CD4-positive, alpha-beta T cell treated with Interleukin-17A for 4 hours (primary cell): Measurements from ENCODE around the gene MPPED1.

Experiments
- DNase-seq: peaks from one replicate; pipeline ENCODE4 v3.0.0-alpha.2; 2020; ENCODE audit warnings: mixed read lengths

Gene MPPED1

GRCh38 chr22:43412808-43413795, 1.3 kb downstream of the MPPED1 start:
- no peak for DNase-seq

GRCh38 chr22:43413826-43414225, 2.0 kb downstream of the MPPED1 start:
- DNase-seq: no peak

- DNase-seq: no peak
Measured at GRCh38 chr22:43415681-43416080, 3.9 kb downstream of the MPPED1 start.

- DNase-seq: no peak
Measured at GRCh38 chr22:43417555-43417954, 5.7 kb downstream of the MPPED1 start.

GRCh38 chr22:43418079-43418825, 6.4 kb downstream of the MPPED1 start:
- no peak for DNase-seq

- DNase-seq: no peak
Measured at GRCh38 chr22:43419371-43420080, 7.7 kb downstream of the MPPED1 start.

GRCh38 chr22:43421046-43421665, 9.3 kb downstream of the MPPED1 start:
- no peak for DNase-seq

GRCh38 chr22:43421914-43422615, 10.3 kb downstream of the MPPED1 start:
- no peak for DNase-seq

GRCh38 chr22:43423046-43423445, 11.2 kb downstream of the MPPED1 start:
- DNase-seq: no peak

GRCh38 chr22:43424201-43424600, 12.4 kb downstream of the MPPED1 start:
- no peak for DNase-seq

- DNase-seq: no peak
Measured at GRCh38 chr22:43424666-43425630, 13.1 kb downstream of the MPPED1 start.

GRCh38 chr22:43425976-43426785, 14.4 kb downstream of the MPPED1 start:
- no peak for DNase-seq

GRCh38 chr22:43426816-43427215, 15.0 kb downstream of the MPPED1 start:
- no peak for DNase-seq

GRCh38 chr22:43427296-43428004, 15.6 kb downstream of the MPPED1 start:
- no peak for DNase-seq

- DNase-seq: no peak
Measured at GRCh38 chr22:43428005-43428485, 16.2 kb downstream of the MPPED1 start.

GRCh38 chr22:43428521-43428920, 16.7 kb downstream of the MPPED1 start:
- DNase-seq: no peak

- DNase-seq: no peak
Measured at GRCh38 chr22:43429426-43429825, 17.6 kb downstream of the MPPED1 start.

GRCh38 chr22:43431808-43432554, 20.2 kb downstream of the MPPED1 start:
- DNase-seq: no peak
